Breast epithelium (tissue), 3 donors: Measurements from ENCODE around the gene GPAM.

Experiments
- POLR2A ChIP-seq: fragments of 450-650 bp; IDR thresholded peaks from one replicate; pipeline ENCODE4 v1.6.1; 2016; ENCODE audit warnings: antibody characterized with exemption, mild to moderate bottlenecking, moderate library complexity
- POLR2AphosphoS5 ChIP-seq, 3 donors: sonication (generic); formaldehyde crosslinking; IDR thresholded peaks; one replicate each; pipeline ENCODE4 v1.6.1; 2017; ENCODE audit warnings: antibody characterized with exemption in 3 of 3
- TF ChIP-seq, protein P1 (sequence below), 3 donors: fragments of 450-650 bp; IDR thresholded peaks; one replicate each; pipeline ENCODE4 v1.5.1; 2016 to 2017; ENCODE audit warnings: antibody characterized with exemption in 3 of 3, mild to moderate bottlenecking in 3 of 3, moderate library complexity in 3 of 3

DNA sequence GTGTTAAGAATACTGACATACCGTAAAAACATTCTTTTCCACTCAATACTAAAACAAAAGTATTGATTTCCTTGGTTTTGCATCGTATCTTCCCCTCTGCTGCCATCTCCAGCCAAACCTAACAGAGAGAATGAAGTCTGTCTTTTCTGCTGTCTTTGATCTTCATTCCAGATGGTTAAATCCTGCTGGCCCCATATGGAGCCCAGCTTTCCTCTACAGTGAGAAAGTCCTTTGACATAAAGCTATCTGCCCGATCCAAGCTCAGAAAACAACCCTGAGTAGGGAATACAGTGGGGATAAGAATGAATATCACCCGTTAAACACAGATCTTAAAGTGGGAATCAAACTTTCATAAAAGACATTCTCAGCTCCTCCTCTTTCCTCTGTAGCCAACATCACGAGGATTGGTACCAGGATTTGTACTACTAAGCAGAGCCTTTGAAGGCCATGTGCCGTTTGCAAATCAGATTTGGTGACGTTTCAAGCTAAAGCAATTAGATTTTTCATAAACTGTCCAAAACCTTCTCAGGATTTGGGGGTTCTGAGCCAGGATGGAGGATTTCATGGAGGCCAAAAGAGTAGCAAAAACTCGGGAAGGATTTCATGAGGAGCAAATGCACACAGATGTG is 30.8 kb upstream of the GPAM start:
- TF ChIP-seq POLR2AphosphoS5 (IDR thresholded peaks at IDR 0.05): no peak
- TF ChIP-seq, protein P1, sequence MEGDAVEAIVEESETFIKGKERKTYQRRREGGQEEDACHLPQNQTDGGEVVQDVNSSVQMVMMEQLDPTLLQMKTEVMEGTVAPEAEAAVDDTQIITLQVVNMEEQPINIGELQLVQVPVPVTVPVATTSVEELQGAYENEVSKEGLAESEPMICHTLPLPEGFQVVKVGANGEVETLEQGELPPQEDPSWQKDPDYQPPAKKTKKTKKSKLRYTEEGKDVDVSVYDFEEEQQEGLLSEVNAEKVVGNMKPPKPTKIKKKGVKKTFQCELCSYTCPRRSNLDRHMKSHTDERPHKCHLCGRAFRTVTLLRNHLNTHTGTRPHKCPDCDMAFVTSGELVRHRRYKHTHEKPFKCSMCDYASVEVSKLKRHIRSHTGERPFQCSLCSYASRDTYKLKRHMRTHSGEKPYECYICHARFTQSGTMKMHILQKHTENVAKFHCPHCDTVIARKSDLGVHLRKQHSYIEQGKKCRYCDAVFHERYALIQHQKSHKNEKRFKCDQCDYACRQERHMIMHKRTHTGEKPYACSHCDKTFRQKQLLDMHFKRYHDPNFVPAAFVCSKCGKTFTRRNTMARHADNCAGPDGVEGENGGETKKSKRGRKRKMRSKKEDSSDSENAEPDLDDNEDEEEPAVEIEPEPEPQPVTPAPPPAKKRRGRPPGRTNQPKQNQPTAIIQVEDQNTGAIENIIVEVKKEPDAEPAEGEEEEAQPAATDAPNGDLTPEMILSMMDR (IDR thresholded peaks at IDR 0.05): no peak
- no peak for TF ChIP-seq POLR2A
